PC-9 (cell line): ENCODE measurements around the gene JARID2.

Experiments
- CTCF ChIP-seq: fragments of 200-600 bp; sonication (generic); conservative IDR thresholded peaks from 2 replicates; pipeline ENCODE4 v1.6.1; 2017; ENCODE audit warnings: mixed run types, antibody characterized with exemption, mild to moderate bottlenecking, moderate library complexity
- EZH2 ChIP-seq: fragments of 200-600 bp; sonication (generic); IDR thresholded peaks from 2 replicates; pipeline ENCODE4 v1.8.0; 2017; ENCODE audit warnings: antibody characterized with exemption, low read depth

- no peak for TF ChIP-seq CTCF
- TF ChIP-seq EZH2 = no peak
These were observed 167.8 kb downstream of the JARID2 start for GRCh38 chr6:15413466-15414234.
